Right cardiac atrium (tissue), 5 donors: ENCODE data around the gene TMEM79. TPM values are rescaled to one million over a fixed set of nuclear protein-coding genes. Genes with fewer than 3 reads are reported as not detected.
"Not testable (repeated sequence)": the region's sequence is repeated elsewhere in the genome, so short reads cannot be mapped to it uniquely, and the experiment has no call there.

Source experiments
- ATAC-seq, 2 donors: fragments of 200-7000 bp; cut with Tn5 transposase; one replicate each; pipeline versions ENCODE4 v1.8.0 to v1.9.1; 2020; ENCODE audit warnings: moderate library complexity in 2 of 2, mild to moderate bottlenecking in 1 of 2
- DNase-seq, 3 donors: peaks; one replicate each; pipeline ENCODE4 v3.0.0-alpha.2; 2020
- H3K27ac ChIP-seq: one replicate; pipeline ENCODE4 v1.5.1; 2013; ENCODE audit warnings: mild to moderate bottlenecking, low read length, control low read depth, moderate library complexity
- H3K27me3 ChIP-seq: one replicate; pipeline ENCODE4 v1.6.1; 2013; ENCODE audit not compliant: control insufficient read depth, insufficient read depth
- H3K4me1 ChIP-seq: one replicate; pipeline ENCODE4 v1.6.1; 2013; ENCODE audit warnings: low read length; ENCODE audit not compliant: control insufficient read depth, insufficient read depth
- H3K4me3 ChIP-seq: one replicate; pipeline ENCODE4 v1.5.1; 2013; ENCODE audit warnings: low read length, control low read depth
- H3K9me3 ChIP-seq: one replicate; pipeline ENCODE4 v1.6.1; 2013; ENCODE audit warnings: low read length; ENCODE audit not compliant: control insufficient read depth
- WGBS: extraction: QIAGEN DNeasy Blood & Tissue Kit; methylation state at CpG from one replicate; pipeline ENCODE4 v1.1.7; 2013; 5-methylcytosine and 5-hydroxymethylcytosine counted together
- intact Hi-C, 4 donors: fragments of 100-400 bp; cut with DNase I; formaldehyde crosslinking; loops; one replicate each; pipeline versions ENCODE4 v1.11.0 to v1.14.0; 2022 to 2023
- polyA plus RNA-seq: library from polyadenylated mRNA; stranded (reverse); fragments of 200-250 nt; gene quantifications from one replicate; pipeline ENCODE4 v1.2.3, GENCODE V29; 2013
- total RNA-seq, 4 donors: library from RNA; stranded (reverse); fragmentation: NEBNext Ultra II Directional; extraction: Animal tissue kit (Norgen Biotek cat#: 25700); gene quantifications; one replicate each; pipeline ENCODE4 v1.2.1, GENCODE V29; 2021
- donor health status: healthy with polysubstance abuse.
- donor health status: DM: no; HTN: yes; CAD: no.
- donor health status: DM: no; HTN: no; CAD: no.
- donor health status: DM: no; HTN: yes; CAD: no; lungs with severe emphysema.
- donor health status: DM: yes; HTN: yes; CAD: no.

Gene TMEM79
- total and polyA plus RNA-seq, 5 donors, result 0.95 to 2.4 (median 1.9) TPM

DNA sequence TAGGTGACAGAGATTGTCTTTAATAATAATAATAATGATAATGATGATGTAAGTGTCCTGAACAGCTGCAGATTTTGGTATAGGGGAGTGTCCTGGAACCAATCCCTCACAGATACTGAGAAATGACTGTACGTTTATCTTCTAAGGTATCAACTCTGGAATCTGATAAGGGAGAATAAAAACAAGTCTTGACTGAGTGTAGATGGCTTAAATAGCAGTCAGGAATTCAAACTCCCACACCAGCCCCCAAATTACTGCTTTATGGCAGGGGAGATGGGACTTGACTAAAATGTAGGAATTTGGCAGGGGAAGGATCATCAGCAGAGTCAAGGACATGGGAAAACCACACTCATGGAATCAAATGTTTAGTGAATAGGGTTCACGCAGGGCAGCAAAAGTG is 21.1 kb downstream of the TMEM79 start:
- WGBS, result 74% methylated on average over 2 of the region's 2 CpGs
- Histone ChIP-seq H3K4me3 (no peak overlapping the region), H3K27ac (no peak overlapping the region), H3K27me3 (no peaks in the 10 kb centered on the region), H3K9me3 (no peaks in the 10 kb centered on the region), H3K4me1 (no peaks in the 10 kb centered on the region)
- DNase-seq, result no peak
- intact Hi-C loops, result no loop called here
- no peak for ATAC-seq

DNA sequence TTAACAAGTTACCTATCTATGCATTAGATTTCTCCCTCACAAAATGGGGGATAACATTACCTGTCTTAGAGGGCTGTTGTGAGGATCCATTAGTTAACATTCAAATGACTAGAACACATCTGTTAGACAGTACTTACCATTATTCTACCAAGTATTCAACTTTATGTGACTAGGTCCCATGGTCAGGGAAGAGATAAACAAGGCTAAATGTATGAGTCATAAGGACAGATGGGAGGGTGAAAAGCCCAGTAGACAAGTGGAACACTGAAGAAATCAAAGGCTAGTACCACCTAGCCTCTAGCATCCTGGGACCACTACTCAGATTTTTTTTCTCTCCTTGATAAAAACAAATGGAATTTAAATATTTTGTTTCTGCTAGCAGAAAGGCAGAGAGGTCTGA is 24.0 kb downstream of the TMEM79 start:
- no peaks in the 10 kb centered on the region for H3K27me3 ChIP-seq
- H3K9me3 ChIP-seq, result no peaks in the 10 kb centered on the region
- DNase-seq, result no peak
- H3K27ac ChIP-seq, result no peak overlapping the region
- no peak overlapping the region for H3K4me3 ChIP-seq
- no peak for ATAC-seq
- intact Hi-C loops, result no loop called here
- H3K4me1 ChIP-seq, result no peaks in the 10 kb centered on the region

DNA sequence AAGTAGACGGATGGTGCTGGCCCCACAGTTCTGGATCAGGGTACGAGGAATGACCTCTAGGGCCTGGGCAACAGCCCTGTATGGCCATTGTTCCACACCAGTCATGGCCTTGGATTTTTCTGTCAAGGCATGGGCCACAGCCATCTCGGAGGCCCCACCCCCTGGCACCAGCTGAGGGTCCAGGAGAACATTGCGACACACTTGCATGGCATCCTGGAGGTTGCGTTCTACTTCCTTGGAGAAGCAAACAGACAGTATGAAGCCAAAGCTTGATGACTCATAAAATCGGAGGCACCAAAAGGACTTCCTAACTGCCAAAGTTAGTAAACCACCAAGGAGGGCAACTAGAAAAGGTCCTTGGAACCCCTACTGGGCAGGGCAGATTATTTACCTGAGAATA is 26.8 kb downstream of the TMEM79 start:
- Histone ChIP-seq H3K27ac (no peak overlapping the region), H3K4me3 (no peak overlapping the region), H3K9me3 (no peaks in the 10 kb centered on the region), H3K27me3 (no peaks in the 10 kb centered on the region), H3K4me1 (no peaks in the 10 kb centered on the region)
- DNase-seq (peak in 1 of 3 donors; percentile 36), ATAC-seq (peak in 1 of 2 donors; percentile 51)
- intact Hi-C loops, result loop anchor here in 1 of 4 donors (10.0 kb wide), 1 partner anchor 226 kb away; the partner anchor contains the start of gene MEX3A
- 85% methylated on average over 6 of the region's 6 CpGs for WGBS

DNA sequence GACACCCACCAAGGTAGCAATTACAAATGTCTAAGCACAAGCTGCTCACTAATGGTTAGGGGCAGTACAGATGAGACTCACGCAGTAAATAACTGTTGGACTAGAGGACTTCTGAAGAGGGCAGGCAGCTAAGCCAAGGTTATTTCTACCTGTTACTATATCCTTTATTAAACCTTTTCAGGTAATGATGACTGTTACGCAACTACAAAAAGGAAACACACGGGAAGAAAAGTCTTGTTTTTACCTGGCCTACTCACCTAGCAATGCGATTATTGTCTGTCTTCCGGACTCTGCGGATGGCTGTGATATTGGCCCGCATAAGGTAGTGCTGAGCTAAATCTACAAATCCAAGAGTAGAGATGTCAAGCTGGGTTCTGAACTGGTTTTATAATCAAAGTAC is 32.8 kb downstream of the TMEM79 start:
- DNase-seq (no peak), ATAC-seq (no peak)
- no peaks in the 10 kb centered on the region for H3K27me3 ChIP-seq
- no peaks in the 10 kb centered on the region for H3K4me1 ChIP-seq
- no peak overlapping the region for H3K27ac ChIP-seq
- H3K4me3 ChIP-seq, result no peak overlapping the region
- H3K9me3 ChIP-seq, result no peaks in the 10 kb centered on the region
- intact Hi-C loops, result loop anchor here in 1 of 4 donors (10.0 kb wide), 1 partner anchor 232 kb away; the partner anchor contains the start of gene MEX3A
- 94% methylated on average over 7 of the region's 7 CpGs for WGBS

DNA sequence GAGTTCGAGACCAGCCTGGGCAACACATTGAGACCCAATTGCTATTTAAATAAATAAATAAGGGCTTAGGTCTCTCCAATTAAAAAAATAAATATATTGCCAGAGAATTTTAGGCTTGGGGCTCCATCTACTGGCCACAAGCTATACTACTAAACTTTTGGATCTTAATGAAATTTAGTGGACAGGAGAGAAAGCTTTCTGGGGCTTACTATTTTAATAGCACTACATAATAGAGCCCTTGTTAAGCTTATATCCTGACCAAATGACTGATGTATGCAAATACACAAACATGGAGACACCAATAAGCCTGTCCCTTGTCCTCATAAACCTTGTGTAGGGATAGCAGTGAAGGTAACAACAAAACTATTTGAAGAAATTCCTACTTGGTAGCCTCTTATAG is 35.5 kb downstream of the TMEM79 start:
- intact Hi-C loops, result loop anchor here in 1 of 4 donors (10.0 kb wide), 1 partner anchor 235 kb away; the partner anchor contains the start of gene MEX3A
- DNase-seq, result no peak

GRCh38 chr1:156320560-156320959 is 36.4 kb downstream of the TMEM79 start:
- Histone ChIP-seq H3K27me3 (no peaks in the 10 kb centered on the region), H3K4me3 (no peak overlapping the region), H3K9me3 (no peaks in the 10 kb centered on the region), H3K27ac (no peak overlapping the region), H3K4me1 (no peaks in the 10 kb centered on the region)
- no peak for ATAC-seq
- no peak for DNase-seq
- 79% methylated on average over 3 of the region's 3 CpGs for WGBS
- intact Hi-C loops, result no loop called here

More for the DNA sequence above, 35.5 kb downstream of the TMEM79 start:
- no peaks in the 10 kb centered on the region for H3K4me1 ChIP-seq
- no peak for ATAC-seq
- 79% methylated on average over 1 of the region's 1 CpG for WGBS
- H3K9me3 ChIP-seq, result no peaks in the 10 kb centered on the region
- H3K27me3 ChIP-seq, result no peaks in the 10 kb centered on the region
- no peak overlapping the region for H3K4me3 ChIP-seq
- no peak overlapping the region for H3K27ac ChIP-seq

DNA sequence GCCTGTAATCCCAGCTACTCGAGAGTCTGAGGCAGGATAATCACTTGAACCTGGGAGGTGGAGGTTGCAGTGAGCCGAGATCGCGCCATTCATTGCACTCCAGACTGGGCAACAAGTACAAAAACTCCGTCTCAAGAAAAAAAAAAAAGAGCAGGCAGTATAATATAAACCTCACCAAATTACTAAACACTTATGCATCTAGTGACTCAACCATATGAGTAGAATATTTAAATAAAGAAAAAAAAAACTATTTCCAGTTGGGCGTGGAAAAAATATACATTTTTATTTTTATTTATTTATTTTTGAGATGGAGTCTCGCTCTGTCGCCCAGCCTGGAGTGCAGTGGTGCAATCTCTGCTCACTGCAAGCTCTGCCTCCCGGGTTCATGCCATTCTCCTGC is 39.1 kb downstream of the TMEM79 start:
- H3K4me1 ChIP-seq, ATAC-seq, H3K4me3 ChIP-seq, H3K9me3 ChIP-seq, H3K27me3 ChIP-seq, intact Hi-C loops, DNase-seq, H3K27ac ChIP-seq: not testable (repeated sequence)
- 94% methylated on average over 9 of the region's 9 CpGs for WGBS

GRCh38 chr1:156336242-156336641 is 52.1 kb downstream of the TMEM79 start:
- intact Hi-C loops, result no loop called here
- H3K27me3 ChIP-seq, result no peaks in the 10 kb centered on the region
- no peak for DNase-seq
- ATAC-seq, result no peak
- no peak overlapping the region for H3K27ac ChIP-seq
- H3K4me3 ChIP-seq, result peak overlapping the region; percentile 87
- no peaks in the 10 kb centered on the region for H3K9me3 ChIP-seq
- peaks cover 5% of the 10 kb centered on the region for H3K4me1 ChIP-seq
- WGBS, result 88% methylated on average over 4 of the region's 4 CpGs

- intact Hi-C loops, result no loop called here
- H3K27me3 ChIP-seq, result no peaks in the 10 kb centered on the region
- peak overlapping the region; percentile 87 for H3K4me3 ChIP-seq
- peak in 1 of 3 donors; percentile 58 for DNase-seq
- WGBS, result 31% methylated on average over 34 of the region's 34 CpGs
- H3K4me1 ChIP-seq, result peaks cover 5% of the 10 kb centered on the region
- ATAC-seq, result no peak
- peak overlapping the region; percentile 83 for H3K27ac ChIP-seq
- no peaks in the 10 kb centered on the region for H3K9me3 ChIP-seq
Observed at GRCh38 chr1:156337052-156337887, 53.1 kb downstream of the TMEM79 start.

DNA sequence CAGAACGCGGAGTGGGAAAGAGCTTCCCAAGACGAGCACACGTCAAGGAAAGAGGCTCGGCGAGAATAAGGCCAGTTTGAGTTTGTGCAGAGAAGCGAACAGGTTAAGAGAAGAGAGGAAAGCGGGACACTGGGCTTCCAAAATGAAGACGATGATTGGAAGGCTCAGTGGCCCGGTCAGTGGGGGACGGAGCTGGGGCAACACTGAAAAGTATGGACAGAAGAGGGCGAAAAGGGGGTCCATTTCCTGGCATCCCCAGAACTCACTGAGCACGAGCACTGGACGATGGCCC is 53.7 kb downstream of the TMEM79 start:
- Histone ChIP-seq H3K27ac (peak overlapping the region; percentile 83), H3K4me1 (peaks cover 5% of the 10 kb centered on the region), H3K9me3 (no peaks in the 10 kb centered on the region), H3K27me3 (no peaks in the 10 kb centered on the region), H3K4me3 (peak overlapping the region; percentile 87)
- DNase-seq (peak in 2 of 3 donors; percentile 56 to 59), ATAC-seq (peak in 1 of 2 donors; percentile 5)
- under 1% methylated on average over 14 of the region's 14 CpGs for WGBS
- intact Hi-C loops, result no loop called here

GRCh38 chr1:156338180-156338976 is 54.3 kb downstream of the TMEM79 start, which contains the start of the genes CCT3 and TSACC:
Gene CCT3, minus strand, starts transcription at chr1:156338292. Its CDS starts 108 bp downstream, at chr1:156338184.
Gene TSACC, plus strand, starts transcription at chr1:156338526. Its CDS starts 1,232 bp downstream, at chr1:156339758.
- Histone ChIP-seq H3K4me3 (peak within 1 kb of the TSS; percentile 87), H3K9me3 (no peaks in the 10 kb centered on the region), H3K27ac (peak within 1 kb of the TSS; percentile 83), H3K4me1 (peaks cover 5% of the 10 kb centered on the region), H3K27me3 (no peaks in the 10 kb centered on the region)
- ATAC-seq (peak; percentile 97), DNase-seq (peak; percentile 99 to 100 (median 100))
- intact Hi-C loops, result no loop called here
- WGBS, result under 1% methylated on average over 47 of the region's 47 CpGs
